ENCODE results near the gene ERC1.

GRCh38 chr12:1466481-1467154, 475.6 kb downstream of the ERC1 start:
- no peak for TF ChIP-seq POLR2A (IDR thresholded peaks at IDR 0.05; ENCODE audit: low read length)
- TF ChIP-seq GATA1 (IDR thresholded peaks at IDR 0.05; ENCODE audit: low read depth, low read length): no peak
